GM18870 (cell line): ENCODE measurements around the gene ZSWIM6.

Source experiments
- ATAC-seq: cut with Tn5 transposase; IDR thresholded peaks from one replicate; pipeline ENCODE4 v1.9.1; 2021; ENCODE audit warnings: moderate library complexity; ENCODE audit not compliant: unreplicated experiment

Gene ZSWIM6

GRCh38 chr5:61330845-61331406 is 1.1 kb upstream of the ZSWIM6 start:
- ATAC-seq = no peak

GRCh38 chr5:61332358-61332749 is 296 bp downstream of the ZSWIM6 start:
- ATAC-seq = peak; percentile 4

DNA sequence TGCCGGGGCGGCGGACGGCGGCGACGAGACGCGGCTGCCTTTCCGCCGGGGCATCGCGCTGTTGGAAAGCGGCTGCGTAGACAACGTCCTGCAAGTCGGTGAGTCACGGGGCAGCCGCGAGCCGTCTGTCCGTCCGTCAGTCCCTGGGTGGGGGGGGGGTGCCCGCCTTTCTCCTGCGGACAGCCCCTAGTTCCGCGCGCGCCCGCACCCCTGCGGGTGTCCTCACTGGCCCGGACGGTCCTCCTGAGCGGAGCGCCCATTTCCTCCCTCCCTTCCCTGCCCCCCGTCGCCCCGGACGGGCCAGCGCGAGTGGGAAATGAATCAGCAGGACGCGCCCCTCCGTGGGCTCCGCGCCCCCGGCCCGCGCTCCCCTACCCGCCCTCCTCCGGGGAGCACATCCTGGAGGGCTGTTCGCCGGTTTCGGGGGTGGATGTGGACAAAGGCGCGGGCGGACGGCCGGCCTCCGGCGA is 828 bp downstream of the ZSWIM6 start:
- ATAC-seq = no peak

DNA sequence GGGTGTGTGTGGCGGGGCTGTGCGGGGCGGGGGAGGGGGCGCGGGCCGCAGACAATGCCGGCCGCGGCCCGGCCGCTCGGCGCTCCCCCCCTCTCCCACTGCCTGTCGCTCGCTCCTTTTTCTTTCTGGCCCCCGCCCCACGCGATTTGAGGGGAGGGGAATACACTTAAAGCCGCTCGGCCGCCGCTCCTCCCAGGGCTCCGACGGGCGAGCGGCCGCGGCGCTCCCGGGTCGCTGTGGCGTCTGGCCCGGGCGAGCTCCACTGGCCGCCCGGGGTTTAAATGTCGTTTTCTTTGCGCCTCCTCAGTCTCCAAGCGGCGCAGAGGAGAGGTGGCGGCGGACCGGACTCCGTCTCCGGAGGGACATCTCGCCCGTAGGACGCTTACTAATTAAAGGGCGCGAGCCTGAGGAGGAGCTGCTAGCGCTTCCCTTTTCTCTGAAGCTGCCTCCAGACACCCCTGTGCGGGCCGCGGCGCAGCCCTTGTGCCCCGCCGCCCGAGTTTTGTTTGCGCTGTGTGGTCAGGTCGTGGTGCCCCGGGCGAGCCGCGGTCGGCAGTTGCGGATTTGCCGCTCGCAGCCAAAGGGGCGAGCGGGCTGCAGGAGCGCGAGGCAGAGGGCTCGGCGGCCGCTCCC is 1.4 kb downstream of the ZSWIM6 start:
- no peak for ATAC-seq

DNA sequence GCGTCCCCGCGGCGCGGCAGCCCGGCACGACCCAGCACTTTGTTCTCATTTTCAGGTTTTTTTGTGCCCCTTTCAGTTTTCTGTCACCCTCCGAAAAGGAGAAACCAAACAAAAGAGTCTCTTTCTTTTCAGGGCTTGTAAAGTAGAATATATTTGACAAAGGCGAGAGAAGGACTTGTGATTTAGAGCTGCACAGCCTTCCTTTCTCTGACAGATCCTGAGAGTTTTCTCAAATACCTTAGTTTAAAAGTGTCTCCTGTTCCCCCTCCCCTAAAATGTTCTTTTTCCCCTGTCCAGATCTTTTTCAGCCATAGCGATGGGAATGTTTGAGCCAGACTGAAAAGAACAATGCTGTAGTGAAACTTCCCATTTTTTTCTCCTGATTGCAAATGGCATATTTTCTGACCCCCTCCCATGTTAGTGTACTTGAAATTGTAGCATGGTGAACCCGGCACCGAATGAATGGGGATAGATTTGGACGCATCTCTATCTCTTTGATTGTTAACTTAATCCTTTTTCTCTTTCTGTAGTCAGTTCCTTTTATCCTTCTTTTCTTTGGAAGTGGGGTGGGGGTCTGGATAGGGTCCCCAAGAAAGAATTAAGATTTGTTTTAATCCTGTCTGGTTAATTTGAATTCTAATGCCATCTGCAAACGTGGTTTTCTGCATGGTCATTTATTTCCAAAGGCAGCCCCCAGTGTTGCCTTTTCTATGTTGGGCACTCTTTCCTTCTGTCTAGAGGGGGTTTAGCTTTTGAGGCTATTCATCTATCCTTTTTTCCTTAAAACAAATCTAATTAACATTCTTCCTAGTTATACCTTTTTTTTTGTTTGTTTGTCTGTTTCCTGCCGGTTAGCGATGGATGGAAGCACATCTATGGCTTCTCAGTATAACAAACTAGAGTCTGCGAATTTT is 2.2 kb downstream of the ZSWIM6 start:
- no peak for ATAC-seq

- no peak for ATAC-seq
Measured at GRCh38 chr5:61334868-61335615, 3.0 kb downstream of the ZSWIM6 start.

- ATAC-seq = no peak
Measured at GRCh38 chr5:61339764-61340163, 7.7 kb downstream of the ZSWIM6 start.

DNA sequence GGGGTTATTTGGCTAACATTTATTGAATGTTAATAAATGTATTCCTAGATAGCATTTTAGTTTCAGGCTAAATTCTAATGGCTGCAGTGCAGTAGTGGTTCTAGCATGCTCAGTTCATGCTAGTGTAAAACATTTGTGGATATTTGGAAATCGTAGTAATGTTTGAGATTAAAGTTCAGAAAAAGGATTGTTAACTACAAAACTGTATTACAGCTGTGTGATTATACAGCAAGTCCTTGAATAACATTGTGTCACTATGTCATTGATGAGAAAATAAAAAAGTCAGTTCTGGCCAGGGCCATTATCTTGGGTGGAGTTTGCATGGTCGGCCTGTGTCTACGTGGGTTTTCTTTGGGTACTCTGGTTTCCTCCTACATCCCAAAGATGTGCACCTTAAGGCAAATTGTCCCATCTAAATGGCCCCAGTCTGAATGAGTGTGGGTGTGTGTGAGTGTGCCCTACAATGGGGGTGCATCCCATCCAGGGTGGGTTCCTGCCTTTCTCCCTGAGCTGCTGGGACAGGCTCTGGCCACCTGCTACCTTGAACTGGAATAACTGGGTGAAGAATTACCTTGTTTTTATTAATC is 8.8 kb downstream of the ZSWIM6 start:
- no peak for ATAC-seq

DNA sequence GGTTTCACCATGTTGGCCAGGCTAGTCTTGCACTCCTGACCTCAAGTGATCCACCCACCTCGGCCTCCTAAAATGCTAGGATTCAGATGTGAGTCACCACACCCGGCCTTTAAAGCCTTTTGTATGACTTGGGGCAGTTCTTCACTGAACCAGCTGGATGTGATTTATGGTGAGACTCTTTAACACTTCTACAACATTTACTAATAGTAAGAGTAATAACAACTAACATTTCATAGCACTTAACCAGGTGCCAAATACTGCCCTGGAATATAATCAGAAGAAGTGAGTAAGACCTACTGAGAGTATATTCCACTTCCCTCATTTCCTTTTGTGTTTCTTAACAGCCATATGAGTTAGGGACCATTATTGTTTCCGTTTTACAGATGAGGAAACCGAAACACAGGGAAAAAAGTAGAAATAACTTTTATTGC is 10.0 kb downstream of the ZSWIM6 start:
- ATAC-seq = no peak

DNA sequence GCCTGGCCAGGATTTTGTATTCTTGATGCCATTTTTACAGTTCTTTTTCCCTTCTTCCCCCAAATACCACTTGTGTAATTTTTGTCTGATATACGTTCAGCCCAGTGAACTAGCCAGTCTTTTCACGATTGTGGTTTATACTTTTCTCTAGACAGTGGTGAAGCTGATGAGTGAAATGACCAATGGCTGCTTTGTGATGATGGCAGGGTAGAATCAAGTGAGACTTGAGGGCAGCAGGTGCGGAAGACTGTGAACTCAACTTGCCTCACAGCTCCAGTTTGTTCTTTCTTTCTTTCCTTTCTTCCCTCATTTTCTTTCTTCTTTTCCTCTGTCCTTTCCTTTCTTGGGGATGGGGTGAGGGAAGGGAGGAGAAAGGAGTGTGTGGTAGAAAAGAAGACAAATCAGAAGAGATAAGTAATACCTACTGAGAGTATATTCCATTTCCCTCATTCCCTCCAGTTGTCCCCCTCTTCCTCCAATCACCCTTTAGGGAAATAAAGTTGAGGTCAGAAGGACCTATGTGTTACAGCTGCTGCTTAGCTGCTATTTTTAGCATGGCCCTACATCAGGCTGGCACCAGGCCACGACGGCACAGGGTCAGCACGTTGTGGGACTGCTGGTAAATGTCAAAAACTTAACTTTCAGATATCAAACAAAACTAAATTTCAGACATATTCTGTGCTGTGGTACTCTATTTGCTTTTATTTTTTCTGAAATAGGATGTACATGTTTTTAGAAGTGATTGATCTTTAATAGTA is 12.3 kb downstream of the ZSWIM6 start:
- ATAC-seq = no peak

DNA sequence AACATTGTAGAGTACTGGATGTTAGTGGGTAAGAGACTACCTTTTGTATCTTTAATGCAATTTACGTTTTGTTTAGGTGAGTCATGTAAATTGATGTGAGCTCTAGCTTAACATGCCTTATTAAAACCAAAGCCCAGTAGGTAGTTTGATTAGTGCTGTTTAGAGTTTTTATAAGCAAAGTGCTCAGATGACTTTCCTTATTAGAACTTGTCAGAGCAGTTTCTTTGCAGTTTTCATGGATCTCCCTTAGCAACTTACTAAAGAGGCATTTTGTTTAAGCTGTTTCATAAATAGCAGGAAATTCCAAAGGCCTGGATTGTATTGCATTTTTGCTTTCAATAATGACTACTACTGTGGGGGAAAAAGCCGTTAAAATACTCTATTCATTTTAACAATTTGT is 14.5 kb downstream of the ZSWIM6 start:
- ATAC-seq = no peak

- no peak for ATAC-seq
Measured at GRCh38 chr5:61347080-61347479, 15.0 kb downstream of the ZSWIM6 start.

- no peak for ATAC-seq
Measured at GRCh38 chr5:61348447-61348846, 16.4 kb downstream of the ZSWIM6 start.

- no peak for ATAC-seq
Measured at GRCh38 chr5:61349935-61350334, 17.9 kb downstream of the ZSWIM6 start.

DNA sequence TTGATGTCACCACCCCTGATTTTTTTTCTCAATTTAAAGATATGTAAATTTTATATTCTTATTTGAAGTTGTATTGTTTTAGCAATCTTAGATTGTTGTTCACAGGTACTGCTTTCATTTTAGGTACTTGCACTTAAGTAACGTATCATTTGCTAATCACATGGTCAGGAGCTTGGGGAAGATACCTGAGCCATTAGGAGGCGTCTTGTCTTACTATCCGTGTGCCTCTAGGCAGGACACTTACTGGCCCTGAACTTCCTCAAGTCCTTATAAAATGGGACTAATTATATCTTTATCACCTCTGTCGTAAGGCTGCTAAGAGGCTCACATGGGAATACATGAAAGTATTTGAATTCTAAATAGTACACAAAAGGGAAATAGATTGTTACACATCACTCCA is 18.5 kb downstream of the ZSWIM6 start:
- ATAC-seq = no peak

DNA sequence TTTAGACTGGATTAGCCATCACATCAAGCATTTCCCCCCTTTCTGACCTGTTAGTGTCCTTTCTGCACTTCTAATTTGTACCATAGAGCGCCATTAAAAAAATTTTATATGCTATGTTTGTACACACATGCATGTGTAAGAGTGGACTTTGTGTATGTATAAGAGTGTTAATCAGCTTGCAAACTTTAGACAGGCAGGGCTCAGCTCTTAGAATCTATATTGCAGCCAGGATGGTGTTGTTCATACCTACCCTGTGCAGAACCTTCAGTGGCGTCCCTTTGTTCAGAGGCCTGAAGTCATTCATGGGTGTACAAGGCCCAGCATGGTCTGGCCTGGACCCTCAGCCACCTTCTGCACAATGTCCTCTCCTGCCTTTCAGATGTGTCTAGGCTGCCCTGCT is 19.7 kb downstream of the ZSWIM6 start:
- ATAC-seq = no peak

DNA sequence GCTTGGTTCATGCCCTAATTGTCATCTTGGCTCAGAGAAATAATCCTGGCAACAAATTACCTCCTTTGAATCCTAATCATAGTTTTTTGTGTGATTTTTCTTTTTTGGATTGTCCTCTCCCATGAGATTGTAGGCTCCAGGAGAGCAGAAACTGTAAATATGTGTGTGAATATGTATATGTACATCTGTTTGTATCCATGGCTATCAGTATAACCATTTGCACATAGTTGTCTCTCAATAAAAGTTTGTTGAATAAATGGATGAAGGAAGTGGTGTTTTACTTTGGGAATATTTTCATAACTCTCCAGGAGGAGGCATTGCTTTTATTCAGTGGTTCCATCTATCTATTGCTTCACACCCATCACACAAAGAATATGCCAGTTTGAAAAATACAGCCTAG is 20.1 kb downstream of the ZSWIM6 start:
- ATAC-seq = no peak

DNA sequence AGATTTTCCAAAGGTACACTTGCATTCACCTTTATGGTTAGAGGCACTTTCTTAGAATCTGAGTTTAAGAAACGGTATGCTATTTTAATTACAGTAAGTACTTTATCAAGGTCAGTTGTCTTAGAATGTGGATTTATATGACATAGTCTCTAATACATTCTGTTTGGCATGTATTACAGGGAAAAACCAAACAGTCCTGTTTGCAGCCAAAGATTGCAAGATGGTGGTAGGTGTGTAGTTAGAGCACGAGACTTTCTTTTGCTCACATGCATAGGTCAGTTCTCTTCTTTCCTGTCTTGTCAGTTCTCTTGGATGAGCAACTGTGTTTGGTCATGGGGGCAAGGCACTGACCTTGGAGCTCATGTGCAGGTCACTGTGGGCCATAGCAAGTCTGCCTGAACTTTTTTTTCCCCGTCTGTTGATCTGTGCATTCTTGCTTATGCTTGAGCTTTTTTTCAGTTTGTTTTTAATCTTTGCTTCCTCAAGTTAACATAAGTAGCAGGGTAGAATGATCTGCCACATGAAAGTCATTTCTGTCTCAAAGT is 20.6 kb downstream of the ZSWIM6 start:
- ATAC-seq = no peak

DNA sequence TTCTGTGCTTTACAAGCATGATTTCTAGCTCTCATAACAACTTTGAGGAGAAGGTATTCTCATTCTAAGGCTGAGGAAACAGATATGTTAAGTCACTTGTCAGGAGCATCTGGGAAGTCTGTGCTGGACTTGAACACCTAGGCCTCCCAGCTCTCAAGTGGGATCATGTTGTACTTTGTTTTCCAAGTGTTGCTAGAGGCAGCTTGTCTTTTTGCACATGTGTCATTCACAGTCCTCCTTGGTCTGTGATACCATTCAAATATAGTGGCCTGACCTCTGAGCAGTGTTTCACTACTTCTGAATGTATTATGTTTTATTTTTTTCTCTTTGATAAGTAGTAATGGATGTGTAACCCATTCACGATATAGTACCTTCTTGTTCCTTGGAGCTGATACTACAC is 21.2 kb downstream of the ZSWIM6 start:
- no peak for ATAC-seq

GRCh38 chr5:61354199-61354598 is 22.1 kb downstream of the ZSWIM6 start:
- ATAC-seq = no peak
